Karpas-422 (cell line): ENCODE data around the gene PTGIR. TPM values are rescaled to one million over a fixed set of nuclear protein-coding genes. Genes with fewer than 3 reads are reported as not detected.
A peak's percentile ranks its signal among the peaks of the same experiment; 100 is the strongest.

Experiments used
- DNase-seq: peaks from one replicate; pipeline ENCODE4 v3.0.0-alpha.2; 2015
- H2AFZ ChIP-seq: fragments of 200-600 bp; sonication (generic); 2 replicates; pipeline ENCODE4 v1.6.1; 2014; ENCODE audit warnings: antibody characterized with exemption, low read length, mixed read lengths
- H3K27ac ChIP-seq: fragments of 200-600 bp; sonication (generic); 2 replicates; pipeline ENCODE4 v1.5.1; 2014; ENCODE audit warnings: mild to moderate bottlenecking, low read length, moderate library complexity
- H3K27me3 ChIP-seq: fragments of 200-600 bp; sonication (generic); 2 replicates; pipeline ENCODE4 v1.6.1; 2014; ENCODE audit warnings: low read length, mixed read lengths
- H3K36me3 ChIP-seq: fragments of 200-600 bp; sonication (generic); 2 replicates; pipeline ENCODE4 v1.6.1; 2014; ENCODE audit warnings: low read length, mixed read lengths; ENCODE audit not compliant: insufficient read depth
- H3K4me1 ChIP-seq: fragments of 200-600 bp; sonication (generic); 2 replicates; pipeline ENCODE4 v1.6.1; 2014; ENCODE audit warnings: mild to moderate bottlenecking, low read length, mixed read lengths
- H3K4me2 ChIP-seq: fragments of 200-600 bp; sonication (generic); 2 replicates; pipeline ENCODE4 v1.6.1; 2014; ENCODE audit warnings: low read length, low read depth, mild to moderate bottlenecking; ENCODE audit not compliant: poor library complexity, severe bottlenecking
- H3K4me3 ChIP-seq: fragments of 200-600 bp; sonication (generic); 2 replicates; pipeline ENCODE4 v1.5.1; 2014; ENCODE audit warnings: mild to moderate bottlenecking, antibody characterized with exemption, low read length, mixed read lengths
- H3K79me2 ChIP-seq: fragments of 200-600 bp; sonication (generic); 2 replicates; pipeline ENCODE4 v1.6.1; 2014; ENCODE audit warnings: mild to moderate bottlenecking, low read length, mixed read lengths
- H3K9ac ChIP-seq: fragments of 200-600 bp; sonication (generic); 2 replicates; pipeline ENCODE4 v1.6.0; 2014; ENCODE audit warnings: low read length
- H3K9me2 ChIP-seq: fragments of 200-600 bp; sonication (generic), shearing (Covaris generic); replicated peaks from 2 replicates; pipeline ENCODE4 v1.6.0; 2014; ENCODE audit warnings: mild to moderate bottlenecking, low read length, moderate library complexity; ENCODE audit not compliant: insufficient read depth
- H3K9me3 ChIP-seq: fragments of 300-700, 200-600 bp; sonication (generic); 2 replicates; pipeline ENCODE4 v1.6.1; 2014; ENCODE audit warnings: low read length, mixed read lengths
- H4K20me1 ChIP-seq: fragments of 200-600 bp; sonication (generic); 2 replicates; pipeline ENCODE4 v1.6.1; 2014; ENCODE audit warnings: mild to moderate bottlenecking, antibody characterized with exemption, low read length, low read depth; ENCODE audit not compliant: insufficient read depth
- total RNA-seq: library from RNA; depleted of rRNA; stranded (reverse); fragments of >200 nt; shearing (Covaris generic); gene quantifications from 2 replicates; pipeline ENCODE4 v1.2.3, GENCODE V29; 2014; ENCODE audit warnings: low replicate concordance

Gene PTGIR
- total RNA-seq, 1 experiment from 2014 or later, result not detected

GRCh38 chr19:46596008-46596407 is 28.9 kb downstream of the PTGIR start:
- no peak overlapping the region for H2AFZ ChIP-seq
- DNase-seq, result no peak
- H3K27ac ChIP-seq, result no peak overlapping the region
- peaks cover 15% of the 10 kb centered on the region for H3K9me3 ChIP-seq
- H3K36me3 ChIP-seq, result no peaks in the 10 kb centered on the region
- no peaks in the 10 kb centered on the region for H3K79me2 ChIP-seq
- no peaks in the 10 kb centered on the region for H4K20me1 ChIP-seq
- peaks cover 3% of the 10 kb centered on the region; the same call in 1 of the 2 replicates for H3K4me1 ChIP-seq
- peaks cover 5% of the 10 kb centered on the region; the same call in 1 of the 2 replicates for H3K27me3 ChIP-seq
- H3K9me2 ChIP-seq, result no peaks in the 10 kb centered on the region
- H3K4me2 ChIP-seq, result no peak overlapping the region
- no peak overlapping the region for H3K4me3 ChIP-seq
- H3K9ac ChIP-seq, result no peak overlapping the region

DNA sequence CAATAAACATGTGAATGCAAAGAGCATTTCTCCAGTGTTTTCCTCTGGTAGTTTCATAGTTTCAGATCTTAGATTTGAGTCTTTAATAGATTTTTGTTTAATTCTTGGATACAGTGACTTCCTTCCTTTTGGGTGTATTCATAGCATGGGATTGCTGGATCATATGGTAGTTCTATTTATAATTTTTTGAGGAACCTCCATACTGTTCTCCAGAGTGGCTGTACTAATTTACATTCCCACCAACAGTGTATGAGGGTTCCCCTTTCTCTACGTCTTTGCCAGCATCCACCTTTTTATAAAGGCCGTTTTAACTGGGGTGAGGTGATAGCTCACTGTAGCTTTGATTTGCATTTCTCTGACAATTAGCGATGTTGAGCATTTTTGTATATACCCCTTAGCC is 33.0 kb downstream of the PTGIR start:
- Histone ChIP-seq H3K4me2 (no peak overlapping the region), H3K9ac (no peak overlapping the region), H3K9me3 (no peaks in the 10 kb centered on the region), H3K79me2 (no peaks in the 10 kb centered on the region), H3K4me1 (no peaks in the 10 kb centered on the region), H3K4me3 (no peak overlapping the region), H3K27ac (no peak overlapping the region), H2AFZ (no peak overlapping the region), H4K20me1 (no peaks in the 10 kb centered on the region), H3K36me3 (no peaks in the 10 kb centered on the region), H3K27me3 (no peaks in the 10 kb centered on the region), H3K9me2 (no peaks in the 10 kb centered on the region)
- no peak for DNase-seq

GRCh38 chr19:46591254-46591653 is 33.6 kb downstream of the PTGIR start:
- DNase-seq, result no peak
- Histone ChIP-seq H3K27me3 (no peaks in the 10 kb centered on the region), H3K4me3 (no peak overlapping the region), H3K9me3 (no peaks in the 10 kb centered on the region), H3K36me3 (no peaks in the 10 kb centered on the region), H2AFZ (no peak overlapping the region), H4K20me1 (no peaks in the 10 kb centered on the region), H3K79me2 (no peaks in the 10 kb centered on the region), H3K27ac (no peak overlapping the region), H3K9me2 (no peaks in the 10 kb centered on the region), H3K4me1 (no peaks in the 10 kb centered on the region), H3K9ac (no peak overlapping the region), H3K4me2 (no peak overlapping the region)

- Histone ChIP-seq H3K79me2 (no peaks in the 10 kb centered on the region), H3K27me3 (no peaks in the 10 kb centered on the region), H3K36me3 (no peaks in the 10 kb centered on the region), H3K27ac (no peak overlapping the region), H4K20me1 (no peaks in the 10 kb centered on the region), H3K4me2 (no peak overlapping the region), H3K9me2 (no peaks in the 10 kb centered on the region), H3K9me3 (no peaks in the 10 kb centered on the region), H3K4me1 (no peaks in the 10 kb centered on the region), H2AFZ (no peak overlapping the region), H3K4me3 (no peak overlapping the region), H3K9ac (no peak overlapping the region)
- DNase-seq, result no peak
Observed at GRCh38 chr19:46587861-46588260, 37.0 kb downstream of the PTGIR start.

DNA sequence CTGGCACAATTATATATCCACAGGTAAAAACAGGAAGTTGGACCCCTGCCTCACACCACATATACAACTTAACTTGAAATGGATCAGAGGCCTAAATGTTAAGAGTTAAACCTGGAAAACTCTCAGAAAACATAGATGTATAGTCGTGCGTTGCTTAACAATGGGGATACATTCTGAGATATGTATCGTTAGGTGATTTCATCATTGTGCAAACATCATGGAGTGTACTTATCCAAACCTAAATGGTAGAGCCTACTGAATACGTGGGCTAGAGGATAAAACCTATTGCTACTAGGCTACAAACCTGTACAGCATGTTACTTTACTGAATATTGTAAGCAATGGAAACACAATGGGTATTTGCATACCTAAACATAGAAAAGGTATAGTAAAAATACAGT is 38.6 kb downstream of the PTGIR start:
- no peaks in the 10 kb centered on the region for H3K36me3 ChIP-seq
- H3K79me2 ChIP-seq, result no peaks in the 10 kb centered on the region
- no peak overlapping the region for H3K4me3 ChIP-seq
- no peak overlapping the region for H3K4me2 ChIP-seq
- DNase-seq, result no peak
- H3K9me3 ChIP-seq, result no peaks in the 10 kb centered on the region
- H3K9me2 ChIP-seq, result no peaks in the 10 kb centered on the region
- no peaks in the 10 kb centered on the region for H4K20me1 ChIP-seq
- H3K4me1 ChIP-seq, result no peaks in the 10 kb centered on the region
- H3K9ac ChIP-seq, result no peak overlapping the region
- no peak overlapping the region for H3K27ac ChIP-seq
- H2AFZ ChIP-seq, result no peak overlapping the region
- no peaks in the 10 kb centered on the region for H3K27me3 ChIP-seq

- H2AFZ ChIP-seq, result no peak overlapping the region
- no peaks in the 10 kb centered on the region for H3K79me2 ChIP-seq
- DNase-seq, result no peak
- H3K27me3 ChIP-seq, result no peaks in the 10 kb centered on the region
- H3K9me2 ChIP-seq, result no peaks in the 10 kb centered on the region
- H3K27ac ChIP-seq, result no peak overlapping the region
- H3K4me2 ChIP-seq, result no peak overlapping the region
- no peaks in the 10 kb centered on the region for H3K9me3 ChIP-seq
- H3K4me3 ChIP-seq, result no peak overlapping the region
- no peak overlapping the region for H3K9ac ChIP-seq
- H3K4me1 ChIP-seq, result no peaks in the 10 kb centered on the region
- H3K36me3 ChIP-seq, result no peaks in the 10 kb centered on the region
- no peaks in the 10 kb centered on the region for H4K20me1 ChIP-seq
Observed at GRCh38 chr19:46585539-46585938, 39.4 kb downstream of the PTGIR start.

DNA sequence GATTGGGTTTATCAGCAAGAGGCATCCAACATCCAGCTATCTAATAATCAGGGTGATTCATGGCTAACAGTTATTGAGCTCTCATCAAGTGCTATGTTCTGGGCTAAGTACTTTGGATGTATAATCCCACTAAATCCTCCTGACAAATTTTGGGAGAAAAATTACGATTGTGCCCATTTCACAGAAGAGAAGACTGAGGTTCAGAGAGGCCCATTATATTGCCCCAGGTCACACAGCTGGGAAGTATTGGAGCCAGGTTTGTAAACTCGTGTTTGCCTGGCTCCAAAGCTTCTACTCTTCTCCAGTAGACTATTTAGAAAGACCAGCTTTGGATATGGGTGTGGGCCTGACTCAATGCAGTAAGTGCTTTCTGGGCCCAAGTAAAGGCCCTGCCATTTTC is 44.6 kb downstream of the PTGIR start:
- no peaks in the 10 kb centered on the region for H4K20me1 ChIP-seq
- H3K36me3 ChIP-seq, result no peaks in the 10 kb centered on the region
- no peaks in the 10 kb centered on the region for H3K9me3 ChIP-seq

DNA sequence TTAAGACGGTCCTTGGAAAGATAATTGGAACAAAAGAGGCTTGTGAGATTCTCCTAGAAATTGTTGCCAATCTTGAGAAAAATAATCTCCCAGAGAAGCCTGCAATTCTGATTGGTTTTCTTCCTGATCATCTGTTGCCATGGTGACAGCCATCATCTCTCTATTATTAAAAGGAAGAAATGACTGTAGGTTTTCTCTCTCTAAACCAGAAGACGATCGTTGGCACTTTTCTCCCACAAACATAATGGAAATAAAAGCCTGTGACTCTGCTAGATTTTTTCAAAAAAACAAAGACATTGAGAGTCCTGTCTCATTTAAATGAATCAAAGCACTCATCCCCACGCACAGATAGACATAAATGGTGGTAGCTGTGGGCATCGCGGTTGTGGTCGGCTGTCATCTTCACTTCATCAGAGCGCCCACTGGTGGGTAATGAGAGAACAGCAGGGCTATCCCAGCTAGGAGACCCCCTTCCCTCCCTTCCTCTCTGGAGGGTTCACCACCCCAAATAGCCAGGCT is 45.5 kb downstream of the PTGIR start:
- no peaks in the 10 kb centered on the region for H3K9me3 ChIP-seq
- H3K4me2 ChIP-seq, result no peak overlapping the region
- H3K4me1 ChIP-seq, result no peaks in the 10 kb centered on the region; the same call in 1 of the 2 replicates
- DNase-seq, result peak; percentile 88
- no peaks in the 10 kb centered on the region for H3K27me3 ChIP-seq
- H4K20me1 ChIP-seq, result no peaks in the 10 kb centered on the region
- no peak overlapping the region for H2AFZ ChIP-seq
- H3K9ac ChIP-seq, result no peak overlapping the region
- H3K27ac ChIP-seq, result no peak overlapping the region
- no peaks in the 10 kb centered on the region for H3K9me2 ChIP-seq
- H3K36me3 ChIP-seq, result no peaks in the 10 kb centered on the region
- H3K79me2 ChIP-seq, result no peaks in the 10 kb centered on the region
- no peak overlapping the region for H3K4me3 ChIP-seq

More for the DNA sequence above, 44.6 kb downstream of the PTGIR start:
- Histone ChIP-seq H3K4me3 (no peak overlapping the region), H3K9ac (no peak overlapping the region), H3K4me1 (no peaks in the 10 kb centered on the region; the same call in 1 of the 2 replicates), H3K79me2 (no peaks in the 10 kb centered on the region), H3K4me2 (no peak overlapping the region), H3K27me3 (no peaks in the 10 kb centered on the region), H3K9me2 (no peaks in the 10 kb centered on the region), H3K27ac (no peak overlapping the region), H2AFZ (no peak overlapping the region)
- DNase-seq, result no peak

GRCh38 chr19:46578450-46578849 is 46.4 kb downstream of the PTGIR start:
- Histone ChIP-seq H4K20me1 (no peaks in the 10 kb centered on the region), H3K36me3 (no peaks in the 10 kb centered on the region), H3K4me1 (no peaks in the 10 kb centered on the region; the same call in 1 of the 2 replicates), H3K4me2 (no peak overlapping the region), H2AFZ (no peak overlapping the region), H3K9me3 (no peaks in the 10 kb centered on the region), H3K9me2 (no peaks in the 10 kb centered on the region), H3K79me2 (no peaks in the 10 kb centered on the region), H3K4me3 (no peak overlapping the region), H3K27ac (no peak overlapping the region), H3K9ac (no peak overlapping the region), H3K27me3 (no peaks in the 10 kb centered on the region)
- DNase-seq, result no peak
